GM19238 (cell line): ENCODE results near the gene LEPROT.
A peak's percentile ranks its signal among the peaks of the same experiment; 100 is the strongest.
"Not testable (repeated sequence)": the region's sequence is repeated elsewhere in the genome, so short reads cannot be mapped to it uniquely, and the experiment has no call there.

Source experiments
- DNase-seq: peaks from one replicate; pipeline ENCODE4 v3.0.0; 2011; ENCODE audit warnings: low spot score; ENCODE audit not compliant: insufficient read length

LEPROT gene

GRCh38 chr1:65437616-65438015, 17.1 kb downstream of the LEPROT start:
- no peak for DNase-seq

GRCh38 chr1:65440322-65440900, 19.9 kb downstream of the LEPROT start:
- DNase-seq = no peak

- DNase-seq = no peak
Observed at GRCh38 chr1:65440915-65441314, 20.4 kb downstream of the LEPROT start.

GRCh38 chr1:65441464-65441863, 21.0 kb downstream of the LEPROT start:
- no peak for DNase-seq

GRCh38 chr1:65442442-65442841, 22.0 kb downstream of the LEPROT start:
- no peak for DNase-seq

GRCh38 chr1:65443647-65444046, 23.2 kb downstream of the LEPROT start:
- DNase-seq = no peak

- DNase-seq = no peak
Observed at GRCh38 chr1:65444128-65444640, 23.7 kb downstream of the LEPROT start.

- no peak for DNase-seq
Observed at GRCh38 chr1:65445837-65446236, 25.4 kb downstream of the LEPROT start.

GRCh38 chr1:65449214-65449823, 28.9 kb downstream of the LEPROT start:
- DNase-seq = no peak

GRCh38 chr1:65455678-65456077, 35.2 kb downstream of the LEPROT start:
- DNase-seq = not testable (repeated sequence)

- no peak for DNase-seq
Observed at GRCh38 chr1:65456481-65456880, 36.0 kb downstream of the LEPROT start.

- no peak for DNase-seq
Observed at GRCh38 chr1:65457868-65458267, 37.4 kb downstream of the LEPROT start.

GRCh38 chr1:65458730-65459396, 38.4 kb downstream of the LEPROT start:
- no peak for DNase-seq

- peak; percentile 10 for DNase-seq
Observed at GRCh38 chr1:65459397-65459768, 38.9 kb downstream of the LEPROT start.

GRCh38 chr1:65465837-65466236, 45.4 kb downstream of the LEPROT start:
- not testable (repeated sequence) for DNase-seq

- no peak for DNase-seq
Observed at GRCh38 chr1:65467536-65467935, 47.1 kb downstream of the LEPROT start.

- no peak for DNase-seq
Observed at GRCh38 chr1:65469126-65469888, 48.8 kb downstream of the LEPROT start.

- DNase-seq = no peak
Observed at GRCh38 chr1:65469889-65470340, 49.4 kb downstream of the LEPROT start.

GRCh38 chr1:65470766-65471165, 50.3 kb downstream of the LEPROT start:
- no peak for DNase-seq

- no peak for DNase-seq
Observed at GRCh38 chr1:65471213-65471833, 50.9 kb downstream of the LEPROT start.

GRCh38 chr1:65471861-65472332, 51.4 kb downstream of the LEPROT start:
- no peak for DNase-seq
